ENCODE data around the gene ACSL4. TPM values are rescaled to one million over a fixed set of nuclear protein-coding genes. Genes with fewer than 3 reads are reported as not detected.

ACSL4 gene
- total RNA-seq, 1 experiment from 2014 or later = 55.2 TPM

DNA sequence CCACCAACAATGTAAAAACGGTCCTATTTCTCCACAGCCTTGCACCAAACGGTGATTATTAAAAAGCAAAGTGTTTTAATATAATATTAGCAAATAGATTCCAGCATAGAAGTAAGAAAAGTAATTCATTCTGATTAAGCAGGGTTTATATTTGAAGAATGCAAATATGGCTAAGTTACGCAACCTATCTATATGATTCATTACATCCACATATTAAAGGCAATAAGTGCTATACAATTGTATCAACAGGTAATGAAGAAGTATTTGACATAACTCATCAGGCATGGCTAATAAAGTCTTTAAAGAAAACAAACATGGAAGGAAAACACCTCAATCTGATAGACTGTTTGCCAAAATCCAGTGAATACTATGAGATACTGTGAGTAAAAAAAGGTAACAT is 137.0 kb downstream of the ACSL4 start:
- in situ Hi-C loops (cut with HindIII; ENCODE audit: low pct_unique_long_range_greater_than_20kb, low sequenced_read_pairs) = no loop called here
- H3K27ac ChIP-seq (ENCODE audit: low read length) = no peak overlapping the region
- ATAC-seq (no peak), DNase-seq (ENCODE audit: low read depth, low spot score) (no peak)
- no peaks in the 10 kb centered on the region for H3K4me1 ChIP-seq (ENCODE audit: control insufficient read depth, insufficient read depth, low read length)
- CTCF ChIA-PET = no interaction called here
- H3K27me3 ChIP-seq (ENCODE audit: control insufficient read depth, insufficient read depth, low read length) = no peaks in the 10 kb centered on the region
- no TSS peak for BruUV-seq (replicated peaks)
- no peaks in the 10 kb centered on the region for H3K36me3 ChIP-seq (ENCODE audit: control insufficient read depth, insufficient read depth, low read length)
- TF ChIP-seq SIN3A (IDR thresholded peaks at IDR 0.05; ENCODE audit: borderline replicate concordance, insufficient read depth, low read depth, low read length) (no peak), CTCF (IDR thresholded peaks at IDR 0.05) (no peak), TCF7L2 (IDR thresholded peaks at IDR 0.05; ENCODE audit: low read depth, low read length) (no peak), POLR2AphosphoS5 (IDR thresholded peaks at IDR 0.05; ENCODE audit: low read depth, low read length) (no peak), REST (IDR thresholded peaks at IDR 0.05; ENCODE audit: insufficient read depth in 1 of 2, low read depth in 2 of 2, low read length in 1 of 2) (no peak)
- intact Hi-C loops (cut with micrococcal nuclease; ENCODE audit: unreplicated experiment) = no loop called here
- no peak overlapping the region for H3K4me3 ChIP-seq (ENCODE audit: low read depth in 2 of 2, low read length in 2 of 2)
- no peaks in the 10 kb centered on the region for H3K9me3 ChIP-seq (ENCODE audit: control insufficient read depth, insufficient read depth, low read depth, low read length)
- POLR2A ChIA-PET = no interaction called here

Other genes starting within 250 kb of the ACSL4 start
- gene NXT2, start 196.4 kb downstream of the ACSL4 start, total RNA-seq (2021; ENCODE audit: unreplicated experiment) = 20.6 TPM
- 0.13 TPM for gene KCNE5, start 108.1 kb downstream of the ACSL4 start, total RNA-seq (2021; ENCODE audit: unreplicated experiment)

Measured in Panc1 (cell line).